Smooth muscle cell (in vitro differentiated cells): ENCODE data around the gene C1QTNF6. TPM values are rescaled to one million over a fixed set of nuclear protein-coding genes. Genes with fewer than 3 reads are reported as not detected.

Experiments used
- DNase-seq: peaks from one replicate; lab custom pipeline; 2025; ENCODE audit not compliant: unreplicated experiment; lab: John Stamatoyannopoulos, UW
- H2AFZ ChIP-seq: fragments of 200-600 bp; sonication (generic); 2 replicates; pipeline ENCODE4 v1.6.0; 2016; ENCODE audit warnings: antibody characterized with exemption, low read depth, mild to moderate bottlenecking
- H3F3A ChIP-seq: fragments of 200-600 bp; sonication (generic); 2 replicates; pipeline ENCODE4 v1.6.0; 2017; ENCODE audit warnings: antibody characterized with exemption, low read depth
- H3K27ac ChIP-seq: fragments of 200-600 bp; sonication (generic); 2 replicates; pipeline ENCODE4 v1.5.1; 2016; ENCODE audit warnings: low read depth, mild to moderate bottlenecking
- H3K27me3 ChIP-seq: fragments of 200-600 bp; sonication (generic); 2 replicates; pipeline ENCODE4 v1.6.1; 2016; ENCODE audit warnings: low read depth, mild to moderate bottlenecking
- H3K36me3 ChIP-seq: fragments of 200-600 bp; sonication (generic); 2 replicates; pipeline ENCODE4 v1.5.1; 2016; ENCODE audit warnings: low read depth
- H3K4me1 ChIP-seq: fragments of 200-600 bp; sonication (generic); 2 replicates; pipeline ENCODE4 v1.5.1; 2016; ENCODE audit warnings: low read depth
- H3K4me2 ChIP-seq: fragments of 200-600 bp; sonication (generic); 2 replicates; pipeline ENCODE4 v1.6.0; 2016; ENCODE audit warnings: mild to moderate bottlenecking
- H3K4me3 ChIP-seq: fragments of 200-600 bp; sonication (generic); 2 replicates; pipeline ENCODE4 v1.5.1; 2016; ENCODE audit warnings: mild to moderate bottlenecking
- H3K79me2 ChIP-seq: fragments of 200-600 bp; sonication (generic); 2 replicates; pipeline ENCODE4 v1.6.0; 2016; ENCODE audit warnings: low read depth, mild to moderate bottlenecking
- H3K9ac ChIP-seq: fragments of 200-600 bp; sonication (generic); 2 replicates; pipeline ENCODE4 v1.6.0; 2016; ENCODE audit warnings: low read depth
- H3K9me3 ChIP-seq: fragments of 200-600 bp; sonication (generic); replicated peaks from 2 replicates; pipeline ENCODE4 v1.5.1; 2016; ENCODE audit warnings: low read depth
- H4K20me1 ChIP-seq: fragments of 200-600 bp; sonication (generic); 2 replicates; pipeline ENCODE4 v1.6.0; 2016; ENCODE audit warnings: low read depth
- CTCF ChIP-seq: fragments of 200-600 bp; sonication (generic); IDR thresholded peaks from 2 replicates; pipeline ENCODE4 v1.5.1; 2017; ENCODE audit warnings: borderline replicate concordance, mild to moderate bottlenecking, antibody characterized with exemption; ENCODE audit not compliant: insufficient read depth, poor library complexity, severe bottlenecking
- WGBS: methylation state at CpG from one replicate; pipeline ENCODE4 v1.1.7; 2016; ENCODE audit warnings: low lambda C conversion rate; 5-methylcytosine and 5-hydroxymethylcytosine counted together
- polyA plus RNA-seq: library from polyadenylated mRNA; unstranded; fragments of >200 nt; fragmentation: Nextera tagmentation; extraction: Ambion mirVana; gene quantifications from 2 replicates; pipeline ENCODE4 v1.2.1, GENCODE V29; 2016
- total RNA-seq: library from RNA; depleted of rRNA; stranded (reverse); fragments of >200 nt; gene quantifications from 2 replicates; pipeline ENCODE4 v1.2.3, GENCODE V29; 2014

The C1QTNF6 gene
- total RNA-seq, result 11.8 and 14.3 TPM in 2 replicates
- polyA plus RNA-seq, result 26.8 and 33.6 TPM in 2 replicates

GRCh38 chr22:37187891-37188761 is at the start of gene C1QTNF6:
Gene C1QTNF6, minus strand, starts transcription at chr22:37188247. Its CDS starts 34 bp downstream, at chr22:37188213.
- H3K9ac ChIP-seq, result peak within 1 kb of the TSS; percentile 59
- H4K20me1 ChIP-seq, result no peaks in the 10 kb centered on the region
- no peaks in the 10 kb centered on the region for H3K79me2 ChIP-seq
- H3K36me3 ChIP-seq, result no peaks in the 10 kb centered on the region
- H3K4me3 ChIP-seq, result peak within 1 kb of the TSS; percentile 44
- no peaks in the 10 kb centered on the region for H3K9me3 ChIP-seq
- peak within 1 kb of the TSS; percentile 61 for H2AFZ ChIP-seq
- H3K27me3 ChIP-seq, result no peaks in the 10 kb centered on the region
- no peak for TF ChIP-seq CTCF
- peaks cover 35% of the 10 kb centered on the region for H3K4me1 ChIP-seq
- peak; percentile 57 for DNase-seq
- no peaks in the 10 kb centered on the region for H3F3A ChIP-seq
- H3K27ac ChIP-seq, result peak within 1 kb of the TSS; percentile 80
- WGBS, result 3% methylated on average over 14 of the region's 17 CpGs
- peak within 1 kb of the TSS; percentile 80 for H3K4me2 ChIP-seq

- TF ChIP-seq CTCF, result no peak
- H3K36me3 ChIP-seq, result no peaks in the 10 kb centered on the region
Measured at GRCh38 chr22:37235897-37236607, 48.0 kb upstream of the C1QTNF6 start.

GRCh38 chr22:37234736-37235711 is 47.0 kb upstream of the C1QTNF6 start:
- H3K36me3 ChIP-seq, result no peaks in the 10 kb centered on the region
- H3F3A ChIP-seq, result no peaks in the 10 kb centered on the region
- no peaks in the 10 kb centered on the region for H3K79me2 ChIP-seq
- no peak overlapping the region for H3K4me3 ChIP-seq
- H4K20me1 ChIP-seq, result no peaks in the 10 kb centered on the region
- no peak for DNase-seq
- no peaks in the 10 kb centered on the region for H3K27me3 ChIP-seq
- no peak overlapping the region for H3K9ac ChIP-seq
- H3K4me1 ChIP-seq, result no peaks in the 10 kb centered on the region
- no peak overlapping the region for H3K4me2 ChIP-seq
- no peak overlapping the region for H3K27ac ChIP-seq
- H2AFZ ChIP-seq, result no peak overlapping the region
- 84% methylated on average over 16 of the region's 16 CpGs for WGBS
- no peaks in the 10 kb centered on the region for H3K9me3 ChIP-seq
- no peak for TF ChIP-seq CTCF

More at GRCh38 chr22:37235897-37236607, 48.0 kb upstream of the C1QTNF6 start:
- DNase-seq, result no peak
- Histone ChIP-seq H2AFZ (no peak overlapping the region), H3K9ac (no peak overlapping the region), H3K27ac (no peak overlapping the region), H3K4me1 (no peaks in the 10 kb centered on the region), H3K4me3 (no peak overlapping the region), H4K20me1 (no peaks in the 10 kb centered on the region), H3K79me2 (no peaks in the 10 kb centered on the region), H3F3A (no peaks in the 10 kb centered on the region), H3K9me3 (no peaks in the 10 kb centered on the region), H3K27me3 (no peaks in the 10 kb centered on the region), H3K4me2 (no peak overlapping the region)
- 96% methylated on average over 3 of the region's 3 CpGs for WGBS
